Measurements from ENCODE around the gene SCARB2.

SCARB2 gene

GRCh38 chr4:76198411-76199237 is 15.0 kb downstream of the SCARB2 start:
- peak; percentile 63 for DNase-seq (ENCODE audit: low spot score)

- DNase-seq (ENCODE audit: low spot score), result peak; percentile 79
These were observed 15.6 kb downstream of the SCARB2 start for GRCh38 chr4:76197971-76198410.

- no peak for DNase-seq (ENCODE audit: low spot score)
These were observed 16.4 kb downstream of the SCARB2 start for GRCh38 chr4:76197031-76197743.

- no peak for DNase-seq (ENCODE audit: low spot score)
These were observed 17.2 kb downstream of the SCARB2 start for GRCh38 chr4:76196376-76196775.

- DNase-seq (ENCODE audit: low spot score), result no peak
These were observed 18.3 kb downstream of the SCARB2 start for GRCh38 chr4:76195326-76195725.

GRCh38 chr4:76194325-76194724 is 19.3 kb downstream of the SCARB2 start:
- DNase-seq (ENCODE audit: low spot score), result no peak

- no peak for DNase-seq (ENCODE audit: low spot score)
These were observed 21.4 kb downstream of the SCARB2 start for GRCh38 chr4:76192236-76192635.

- DNase-seq (ENCODE audit: low spot score), result no peak
These were observed 25.1 kb downstream of the SCARB2 start for GRCh38 chr4:76188557-76188956.

GRCh38 chr4:76188149-76188548 is 25.5 kb downstream of the SCARB2 start:
- no peak for DNase-seq (ENCODE audit: low spot score)

- DNase-seq (ENCODE audit: low spot score), result no peak
These were observed 26.5 kb downstream of the SCARB2 start for GRCh38 chr4:76187152-76187551.

- no peak for DNase-seq (ENCODE audit: low spot score)
These were observed 31.2 kb downstream of the SCARB2 start for GRCh38 chr4:76182463-76182862.

GRCh38 chr4:76179398-76180318 is 34.0 kb downstream of the SCARB2 start:
- DNase-seq (ENCODE audit: low spot score), result peak; percentile 84

GRCh38 chr4:76178296-76178695 is 35.3 kb downstream of the SCARB2 start:
- no peak for DNase-seq (ENCODE audit: low spot score)

- no peak for DNase-seq (ENCODE audit: low spot score)
These were observed 35.9 kb downstream of the SCARB2 start for GRCh38 chr4:76177709-76178108.

- no peak for DNase-seq (ENCODE audit: low spot score)
These were observed 38.3 kb downstream of the SCARB2 start for GRCh38 chr4:76175336-76175735.

GRCh38 chr4:76174216-76174615 is 39.4 kb downstream of the SCARB2 start:
- DNase-seq (ENCODE audit: low spot score), result no peak

- DNase-seq (ENCODE audit: low spot score), result no peak
These were observed 44.9 kb downstream of the SCARB2 start for GRCh38 chr4:76168688-76169087.

- DNase-seq (ENCODE audit: low spot score), result no peak
These were observed 47.1 kb downstream of the SCARB2 start for GRCh38 chr4:76166480-76166879.

- DNase-seq (ENCODE audit: low spot score), result no peak
These were observed 53.3 kb downstream of the SCARB2 start for GRCh38 chr4:76160355-76160754.

GRCh38 chr4:76156635-76157034 is 57.0 kb downstream of the SCARB2 start:
- DNase-seq (ENCODE audit: low spot score), result no peak

GRCh38 chr4:76155979-76156378 is 57.6 kb downstream of the SCARB2 start:
- DNase-seq (ENCODE audit: low spot score), result no peak

GRCh38 chr4:76153356-76153755 is 60.3 kb downstream of the SCARB2 start:
- no peak for DNase-seq (ENCODE audit: low spot score)
